HEK293 (cell line): Measurements from ENCODE around the gene EMCN.

Experiments used
- KLF10 ChIP-seq: fragments of 450-650 bp; IDR thresholded peaks from 2 replicates; pipeline ENCODE4 v1.5.1; 2018; ENCODE audit warnings: missing biosample characterization, mild to moderate bottlenecking, missing genetic modification characterization
- KLF16 ChIP-seq: fragments of 450-650 bp; formaldehyde crosslinking; IDR thresholded peaks from 2 replicates; pipeline ENCODE4 v1.5.1; 2017; ENCODE audit warnings: missing biosample characterization, missing genetic modification characterization
- YY1 ChIP-seq: fragments of 450-650 bp; formaldehyde crosslinking; IDR thresholded peaks from 2 replicates; pipeline ENCODE4 v1.5.1; 2018; ENCODE audit warnings: missing biosample characterization, missing genetic modification characterization
- ZBTB8A ChIP-seq: fragments of 450-650 bp; formaldehyde crosslinking; IDR thresholded peaks from 2 replicates; pipeline ENCODE4 v1.5.1; 2016; ENCODE audit warnings: missing biosample characterization, missing genetic modification characterization
- ZNF16 ChIP-seq: fragments of 450-650 bp; formaldehyde crosslinking; IDR thresholded peaks from 2 replicates; pipeline ENCODE4 v1.5.1; 2016; ENCODE audit warnings: low read depth, missing biosample characterization, missing genetic modification characterization
- ZNF274 ChIP-seq, 2 experiments: fragments of 200-500 bp in 1 of 2; fragments of 450-650 bp in 1 of 2; sonication (Bioruptor generic) in 1 of 2; formaldehyde crosslinking in 1 of 2; IDR thresholded peaks; 2 replicates each; pipeline versions ENCODE4 v1.5.1 to v1.6.1; 2014 to 2016; ENCODE audit warnings: borderline replicate concordance in 1 of 2, inconsistent platforms in 1 of 2, low read length in 1 of 2, missing biosample characterization in 1 of 2, missing genetic modification characterization in 1 of 2
- ZNF341 ChIP-seq: fragments of 450-650 bp; formaldehyde crosslinking; IDR thresholded peaks from 2 replicates; pipeline ENCODE4; 2016; ENCODE audit warnings: low read depth, missing biosample characterization, missing genetic modification characterization
- ZNF433 ChIP-seq: fragments of 450-650 bp; formaldehyde crosslinking; IDR thresholded peaks from 2 replicates; pipeline ENCODE4 v1.5.1; 2016; ENCODE audit warnings: missing biosample characterization, missing genetic modification characterization, low read depth
- ZNF677 ChIP-seq: fragments of 450-650 bp; IDR thresholded peaks from 2 replicates; pipeline ENCODE4 v1.5.0; 2018; ENCODE audit warnings: missing biosample characterization, mild to moderate bottlenecking, missing genetic modification characterization, moderate library complexity
- ZNF701 ChIP-seq: fragments of 450-650 bp; formaldehyde crosslinking; IDR thresholded peaks from 2 replicates; pipeline ENCODE4 v1.5.1; 2016; ENCODE audit warnings: missing biosample characterization, missing genetic modification characterization
- TF ChIP-seq, protein P1 (sequence below): fragments of 450-650 bp; formaldehyde crosslinking; IDR thresholded peaks from 2 replicates; pipeline ENCODE4 v1.5.1; 2016; ENCODE audit warnings: missing biosample characterization, missing genetic modification characterization
- TF ChIP-seq, protein P2 (sequence below): fragments of 450-650 bp; formaldehyde crosslinking; IDR thresholded peaks from 2 replicates; pipeline ENCODE4 v1.5.1; 2016; ENCODE audit warnings: missing biosample characterization, missing genetic modification characterization

DNA sequence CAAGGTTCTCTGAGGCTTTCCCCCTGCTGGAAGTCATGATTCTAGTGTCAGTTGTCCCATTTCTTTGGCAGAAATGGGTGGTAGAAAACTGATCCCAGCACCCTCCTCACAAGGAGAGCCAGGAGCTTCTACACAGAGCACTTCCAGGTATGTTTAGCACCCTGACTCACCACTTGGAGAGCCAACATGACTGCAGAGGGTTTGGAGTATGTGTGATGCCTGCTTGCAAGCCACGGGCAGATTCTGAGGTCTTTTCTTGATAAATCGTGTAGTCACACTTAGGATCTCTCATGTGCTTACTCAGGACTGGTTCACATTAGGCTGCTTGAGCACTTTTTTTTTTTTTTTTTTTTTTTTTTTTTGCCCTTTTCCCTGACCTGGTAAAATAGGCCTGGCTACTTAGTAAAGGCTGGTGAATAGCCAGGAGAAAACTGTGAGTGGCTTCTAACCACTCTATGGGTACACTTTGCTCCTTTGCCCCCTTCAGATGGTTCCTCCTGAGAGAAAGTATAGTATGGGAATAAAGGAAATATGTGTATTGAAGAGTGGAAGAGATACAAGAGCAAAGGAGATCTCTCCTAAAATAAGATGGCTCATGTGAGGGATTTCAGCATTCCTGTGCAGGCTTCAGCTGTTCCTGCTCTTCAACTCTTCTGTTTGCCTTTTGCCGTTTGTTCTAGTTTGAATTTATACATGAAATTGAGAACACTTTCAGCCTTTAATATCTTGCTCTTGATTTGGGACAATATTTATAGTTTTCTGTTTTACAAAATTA lies 103.6 kb downstream of the EMCN start:
- TF ChIP-seq ZNF433 (tag by site-specific recombination) (no peak), ZNF16 (tag by site-specific recombination) (no peak), YY1 (tag by site-specific recombination) (no peak), ZNF677 (tag by site-specific recombination) (no peak), ZBTB8A (tag by site-specific recombination) (no peak), ZNF701 (no peak), KLF10 (no peak), ZNF274 (IDR thresholded peaks at IDR 0.05; ENCODE audit: low read length) (no peak), ZNF274 (tag by site-specific recombination; IDR thresholded peaks at IDR 0.05; ENCODE audit: borderline replicate concordance) (no peak), ZNF341 (tag by site-specific recombination) (no peak), KLF16 (no peak)
- TF ChIP-seq, protein P1, sequence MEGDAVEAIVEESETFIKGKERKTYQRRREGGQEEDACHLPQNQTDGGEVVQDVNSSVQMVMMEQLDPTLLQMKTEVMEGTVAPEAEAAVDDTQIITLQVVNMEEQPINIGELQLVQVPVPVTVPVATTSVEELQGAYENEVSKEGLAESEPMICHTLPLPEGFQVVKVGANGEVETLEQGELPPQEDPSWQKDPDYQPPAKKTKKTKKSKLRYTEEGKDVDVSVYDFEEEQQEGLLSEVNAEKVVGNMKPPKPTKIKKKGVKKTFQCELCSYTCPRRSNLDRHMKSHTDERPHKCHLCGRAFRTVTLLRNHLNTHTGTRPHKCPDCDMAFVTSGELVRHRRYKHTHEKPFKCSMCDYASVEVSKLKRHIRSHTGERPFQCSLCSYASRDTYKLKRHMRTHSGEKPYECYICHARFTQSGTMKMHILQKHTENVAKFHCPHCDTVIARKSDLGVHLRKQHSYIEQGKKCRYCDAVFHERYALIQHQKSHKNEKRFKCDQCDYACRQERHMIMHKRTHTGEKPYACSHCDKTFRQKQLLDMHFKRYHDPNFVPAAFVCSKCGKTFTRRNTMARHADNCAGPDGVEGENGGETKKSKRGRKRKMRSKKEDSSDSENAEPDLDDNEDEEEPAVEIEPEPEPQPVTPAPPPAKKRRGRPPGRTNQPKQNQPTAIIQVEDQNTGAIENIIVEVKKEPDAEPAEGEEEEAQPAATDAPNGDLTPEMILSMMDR (tag by site-specific recombination), result no peak
- TF ChIP-seq, protein P2, sequence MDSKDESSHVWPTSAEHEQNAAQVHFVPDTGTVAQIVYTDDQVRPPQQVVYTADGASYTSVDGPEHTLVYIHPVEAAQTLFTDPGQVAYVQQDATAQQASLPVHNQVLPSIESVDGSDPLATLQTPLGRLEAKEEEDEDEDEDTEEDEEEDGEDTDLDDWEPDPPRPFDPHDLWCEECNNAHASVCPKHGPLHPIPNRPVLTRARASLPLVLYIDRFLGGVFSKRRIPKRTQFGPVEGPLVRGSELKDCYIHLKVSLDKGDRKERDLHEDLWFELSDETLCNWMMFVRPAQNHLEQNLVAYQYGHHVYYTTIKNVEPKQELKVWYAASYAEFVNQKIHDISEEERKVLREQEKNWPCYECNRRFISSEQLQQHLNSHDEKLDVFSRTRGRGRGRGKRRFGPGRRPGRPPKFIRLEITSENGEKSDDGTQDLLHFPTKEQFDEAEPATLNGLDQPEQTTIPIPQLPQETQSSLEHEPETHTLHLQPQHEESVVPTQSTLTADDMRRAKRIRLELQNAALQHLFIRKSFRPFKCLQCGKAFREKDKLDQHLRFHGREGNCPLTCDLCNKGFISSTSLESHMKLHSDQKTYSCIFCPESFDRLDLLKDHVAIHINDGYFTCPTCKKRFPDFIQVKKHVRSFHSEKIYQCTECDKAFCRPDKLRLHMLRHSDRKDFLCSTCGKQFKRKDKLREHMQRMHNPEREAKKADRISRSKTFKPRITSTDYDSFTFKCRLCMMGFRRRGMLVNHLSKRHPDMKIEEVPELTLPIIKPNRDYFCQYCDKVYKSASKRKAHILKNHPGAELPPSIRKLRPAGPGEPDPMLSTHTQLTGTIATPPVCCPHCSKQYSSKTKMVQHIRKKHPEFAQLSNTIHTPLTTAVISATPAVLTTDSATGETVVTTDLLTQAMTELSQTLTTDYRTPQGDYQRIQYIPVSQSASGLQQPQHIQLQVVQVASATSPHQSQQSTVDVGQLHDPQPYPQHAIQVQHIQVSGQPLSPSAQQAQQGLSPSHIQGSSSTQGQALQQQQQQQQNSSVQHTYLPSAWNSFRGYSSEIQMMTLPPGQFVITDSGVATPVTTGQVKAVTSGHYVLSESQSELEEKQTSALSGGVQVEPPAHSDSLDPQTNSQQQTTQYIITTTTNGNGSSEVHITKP, result no peak
